T-helper 2 cell treated with Interferon-gamma antibody and Interleukin-4, amounts not matched to agents 5 μg/mL and 100 μg/mL, for 36 hours (primary cell): ENCODE results near the gene DNAAF9.
A peak's percentile ranks its signal among the peaks of the same experiment; 100 is the strongest.

Experiments
- DNase-seq: peaks from one replicate; pipeline ENCODE4 v3.0.0; 2021; ENCODE audit warnings: low spot score
- H3K27ac Mint-ChIP-seq: one replicate; pipeline ENCODE4 v1.8.0; 2021; ENCODE audit warnings: mild to moderate bottlenecking, mixed read lengths
- H3K27me3 Mint-ChIP-seq: one replicate; pipeline ENCODE4 v1.8.0; 2021; ENCODE audit warnings: low read depth, mixed read lengths
- H3K36me3 Mint-ChIP-seq: one replicate; pipeline ENCODE4 v1.8.0; 2021; ENCODE audit warnings: low read depth, mixed read lengths
- H3K4me1 Mint-ChIP-seq: one replicate; pipeline ENCODE4 v1.8.0; 2021; ENCODE audit warnings: low read depth, mixed read lengths
- H3K4me3 Mint-ChIP-seq: one replicate; pipeline ENCODE4 v1.8.0; 2022; ENCODE audit warnings: mild to moderate bottlenecking, moderate library complexity, mixed read lengths
- H3K9me3 Mint-ChIP-seq: one replicate; pipeline ENCODE4 v1.8.0; 2021; ENCODE audit warnings: mixed read lengths

Gene DNAAF9

DNA sequence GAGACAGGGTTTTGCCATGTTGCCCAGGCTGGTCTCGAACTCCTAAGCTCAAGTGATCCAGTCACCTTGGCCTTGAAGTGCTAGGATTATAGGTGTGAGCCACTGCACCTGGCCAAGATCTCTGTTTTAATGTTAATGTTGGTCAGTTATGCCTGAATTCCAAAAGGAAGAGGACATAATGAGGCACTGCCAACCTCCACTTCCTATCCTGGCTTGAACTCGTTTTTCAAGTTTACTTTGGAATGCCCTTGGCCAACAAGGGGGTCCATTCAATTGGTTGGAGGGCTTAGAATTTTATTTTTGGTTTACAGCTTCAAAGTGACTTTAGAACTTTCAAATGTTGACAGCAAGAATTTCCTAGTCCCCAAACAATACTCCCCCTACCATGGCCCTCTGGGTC is 29.8 kb downstream of the DNAAF9 start:
- peaks cover 11% of the 10 kb centered on the region for H3K36me3 Mint-ChIP-seq
- DNase-seq: no peak
- H3K27ac Mint-ChIP-seq: no peak overlapping the region

DNA sequence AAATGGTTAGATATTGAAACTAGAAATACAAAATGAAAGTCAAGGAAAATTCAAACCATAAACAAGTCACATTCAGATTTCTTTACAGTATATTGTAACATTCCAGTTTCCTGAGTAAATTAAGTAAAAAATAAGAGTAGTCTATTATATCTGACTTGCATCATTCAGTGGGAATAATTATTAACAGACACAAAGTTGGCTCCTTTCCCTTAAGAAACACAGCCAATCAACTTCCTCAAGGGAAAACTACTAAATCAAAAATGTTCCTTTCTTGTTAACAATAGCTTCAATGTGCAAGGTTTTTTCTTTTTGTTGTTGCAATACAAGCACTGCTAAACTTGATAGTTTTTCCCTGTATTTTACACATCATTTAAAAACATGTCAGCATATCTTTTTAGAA is 33.2 kb downstream of the DNAAF9 start:
- Mint-ChIP-seq H3K4me1 (peaks cover 4% of the 10 kb centered on the region), H3K36me3 (peaks cover 19% of the 10 kb centered on the region), H3K27me3 (no peaks in the 10 kb centered on the region), H3K4me3 (no peak overlapping the region), H3K9me3 (no peaks in the 10 kb centered on the region), H3K27ac (no peak overlapping the region)
- no peak for DNase-seq

More for the DNA sequence above, 29.8 kb downstream of the DNAAF9 start:
- Mint-ChIP-seq H3K4me3 (no peak overlapping the region), H3K4me1 (no peaks in the 10 kb centered on the region), H3K9me3 (no peaks in the 10 kb centered on the region), H3K27me3 (peaks cover 1% of the 10 kb centered on the region)

DNA sequence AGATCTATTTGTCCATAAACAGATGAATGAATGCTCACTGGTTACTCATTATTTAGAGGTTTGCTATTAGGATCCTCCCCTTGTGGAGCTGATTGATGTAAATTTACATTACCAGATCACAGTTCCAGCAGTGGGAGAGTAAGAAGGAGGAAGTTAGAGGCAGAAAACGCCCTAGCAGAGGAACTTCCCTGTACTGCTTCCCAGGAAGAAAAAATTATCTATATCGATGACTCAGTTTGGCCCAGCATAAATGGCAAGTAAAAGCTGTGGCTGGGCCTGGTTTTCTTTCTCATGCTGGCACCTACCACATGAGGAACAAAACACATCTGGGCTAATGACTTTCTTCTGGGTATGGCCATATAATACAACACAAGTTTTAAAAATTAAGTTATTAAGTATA is 35.7 kb downstream of the DNAAF9 start:
- H3K36me3 Mint-ChIP-seq: peaks cover 22% of the 10 kb centered on the region
- H3K27ac Mint-ChIP-seq: no peak overlapping the region
- peaks cover 12% of the 10 kb centered on the region for H3K4me1 Mint-ChIP-seq
- DNase-seq: no peak
- H3K27me3 Mint-ChIP-seq: no peaks in the 10 kb centered on the region
- no peak overlapping the region for H3K4me3 Mint-ChIP-seq
- no peaks in the 10 kb centered on the region for H3K9me3 Mint-ChIP-seq

DNA sequence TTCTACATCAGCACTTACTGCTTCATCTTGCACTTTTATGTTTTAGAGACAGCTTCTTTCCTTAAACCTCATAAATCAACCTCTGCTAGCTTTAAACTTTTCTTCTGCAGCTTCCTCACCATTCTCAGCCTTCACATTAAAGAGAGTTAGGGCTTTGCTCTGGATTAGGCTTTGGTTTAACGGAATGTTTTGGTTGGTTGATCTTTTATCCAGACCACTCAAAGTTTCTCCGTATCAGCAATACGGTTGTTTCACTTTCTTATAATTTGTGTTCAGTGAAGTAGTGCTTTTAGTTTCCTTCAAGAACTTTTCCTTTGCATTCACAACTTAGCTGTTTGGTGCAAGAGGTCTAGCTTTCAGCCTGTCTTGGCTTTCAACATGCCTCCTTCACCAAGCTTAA is 40.4 kb downstream of the DNAAF9 start:
- Mint-ChIP-seq H3K4me3 (peak overlapping the region; percentile 68), H3K27me3 (no peaks in the 10 kb centered on the region), H3K4me1 (peaks cover 10% of the 10 kb centered on the region), H3K36me3 (peaks cover 12% of the 10 kb centered on the region), H3K27ac (no peak overlapping the region), H3K9me3 (no peaks in the 10 kb centered on the region)
- DNase-seq: no peak

DNA sequence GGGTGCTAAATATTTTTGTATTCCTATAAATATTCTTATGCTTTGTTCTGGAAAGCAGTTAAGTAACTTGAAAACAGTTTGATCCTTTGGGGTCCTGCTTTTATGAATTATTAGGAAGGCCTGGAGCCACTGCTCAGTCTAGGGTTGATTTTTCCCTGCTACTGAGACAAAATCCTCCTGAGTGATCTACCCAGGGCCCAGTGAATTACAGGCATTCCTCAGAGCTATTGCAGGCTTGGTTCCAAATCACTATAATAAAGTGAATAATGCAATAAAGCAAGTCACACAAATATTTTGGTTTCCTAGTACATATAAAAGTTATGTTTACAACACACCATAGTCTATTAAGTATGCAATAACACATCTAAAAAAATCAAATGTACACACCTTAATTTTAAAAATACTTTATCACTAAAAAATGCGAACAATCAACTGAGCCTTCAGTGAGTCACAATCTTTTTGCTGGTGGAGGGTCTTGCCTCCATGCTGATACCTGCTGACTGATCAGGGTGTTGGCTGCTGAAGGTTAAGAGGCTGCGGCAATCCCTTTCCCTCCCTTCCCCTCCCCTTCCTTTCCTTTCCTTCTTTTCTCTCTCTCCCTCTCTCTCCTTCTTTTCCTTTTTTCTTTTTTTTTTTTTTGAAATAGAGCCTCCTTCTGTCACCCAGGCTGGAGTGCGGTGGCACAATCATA is 43.0 kb downstream of the DNAAF9 start:
- H3K36me3 Mint-ChIP-seq: peaks cover 5% of the 10 kb centered on the region
- no peak overlapping the region for H3K4me3 Mint-ChIP-seq
- H3K9me3 Mint-ChIP-seq: no peaks in the 10 kb centered on the region
- no peak overlapping the region for H3K27ac Mint-ChIP-seq
- peaks cover 10% of the 10 kb centered on the region for H3K4me1 Mint-ChIP-seq
- H3K27me3 Mint-ChIP-seq: no peaks in the 10 kb centered on the region
- no peak for DNase-seq

DNA sequence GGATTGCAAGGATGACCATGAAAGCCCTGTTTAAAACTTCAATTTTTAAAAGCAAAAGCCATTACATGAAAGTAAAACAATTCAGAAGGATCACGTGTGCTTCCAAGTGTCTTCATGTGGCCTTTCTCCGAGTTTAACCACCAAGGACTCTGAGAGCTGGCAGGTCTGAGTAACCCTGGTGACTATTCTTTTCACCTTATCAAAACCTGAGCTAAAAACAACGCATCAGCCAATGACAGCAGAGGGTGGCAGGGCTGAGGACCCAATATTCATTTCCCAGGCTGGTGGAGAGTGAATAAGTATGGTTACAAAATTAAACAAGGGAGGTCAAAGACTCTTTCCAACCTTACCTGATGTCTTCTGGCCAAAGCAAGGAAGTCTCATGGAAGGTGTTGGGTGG is 46.7 kb downstream of the DNAAF9 start:
- DNase-seq: no peak
- Mint-ChIP-seq H3K4me1 (peaks cover 1% of the 10 kb centered on the region), H3K27me3 (no peaks in the 10 kb centered on the region), H3K9me3 (no peaks in the 10 kb centered on the region), H3K36me3 (peaks cover 2% of the 10 kb centered on the region), H3K27ac (peak overlapping the region; percentile 27), H3K4me3 (no peak overlapping the region)

DNA sequence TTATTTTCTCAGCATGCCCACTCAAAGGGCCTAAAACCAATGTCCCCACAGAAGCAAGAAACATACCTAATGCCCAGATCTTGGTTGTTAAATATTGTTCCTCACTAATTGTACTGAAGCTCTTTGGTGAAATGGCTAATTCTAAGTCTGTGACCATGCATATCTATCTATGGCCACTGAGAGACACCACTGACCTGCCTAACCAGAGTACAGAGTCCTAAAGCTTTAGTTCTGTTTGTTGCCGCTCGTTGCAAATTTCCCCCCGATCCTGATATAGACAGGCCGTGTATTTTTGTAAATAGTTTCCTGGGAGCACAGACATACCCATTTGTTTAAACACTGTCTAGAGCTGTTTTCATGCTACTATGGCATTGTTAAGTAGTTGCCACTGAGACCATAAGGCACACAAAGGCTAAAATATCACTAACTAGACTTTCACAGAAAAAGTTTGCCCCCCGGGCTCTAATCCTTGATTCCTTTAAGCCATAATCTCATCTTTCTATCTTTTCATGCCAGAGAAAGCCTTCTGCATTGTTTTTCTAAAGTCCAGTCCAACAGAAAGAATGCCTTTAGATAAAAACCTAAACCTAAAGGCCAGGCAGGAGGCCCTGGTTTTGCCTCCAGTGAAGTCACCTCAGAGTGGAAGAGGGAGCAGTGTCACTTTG is 48.7 kb downstream of the DNAAF9 start:
- no peak overlapping the region for H3K4me3 Mint-ChIP-seq
- H3K36me3 Mint-ChIP-seq: peaks cover 2% of the 10 kb centered on the region
- no peak for DNase-seq
- no peaks in the 10 kb centered on the region for H3K27me3 Mint-ChIP-seq
- peaks cover 1% of the 10 kb centered on the region for H3K4me1 Mint-ChIP-seq
- no peak overlapping the region for H3K27ac Mint-ChIP-seq
- H3K9me3 Mint-ChIP-seq: no peaks in the 10 kb centered on the region
